HTR-8/SVneo (cell line): ENCODE data around the gene SMIM13.
"Not testable (repeated sequence)": the region's sequence is repeated elsewhere in the genome, so short reads cannot be mapped to it uniquely, and the experiment has no call there.

Experiments
- DNase-seq: peaks from one replicate; pipeline ENCODE4 v3.0.0; 2011; ENCODE audit warnings: low spot score, mixed read lengths; ENCODE audit not compliant: insufficient read length
- FAIRE-seq: peaks from 2 replicates; lab custom pipeline; 2011; peaks lifted over from hg19 to GRCh38; lab: Jason Lieb, UNC

SMIM13 gene

DNA sequence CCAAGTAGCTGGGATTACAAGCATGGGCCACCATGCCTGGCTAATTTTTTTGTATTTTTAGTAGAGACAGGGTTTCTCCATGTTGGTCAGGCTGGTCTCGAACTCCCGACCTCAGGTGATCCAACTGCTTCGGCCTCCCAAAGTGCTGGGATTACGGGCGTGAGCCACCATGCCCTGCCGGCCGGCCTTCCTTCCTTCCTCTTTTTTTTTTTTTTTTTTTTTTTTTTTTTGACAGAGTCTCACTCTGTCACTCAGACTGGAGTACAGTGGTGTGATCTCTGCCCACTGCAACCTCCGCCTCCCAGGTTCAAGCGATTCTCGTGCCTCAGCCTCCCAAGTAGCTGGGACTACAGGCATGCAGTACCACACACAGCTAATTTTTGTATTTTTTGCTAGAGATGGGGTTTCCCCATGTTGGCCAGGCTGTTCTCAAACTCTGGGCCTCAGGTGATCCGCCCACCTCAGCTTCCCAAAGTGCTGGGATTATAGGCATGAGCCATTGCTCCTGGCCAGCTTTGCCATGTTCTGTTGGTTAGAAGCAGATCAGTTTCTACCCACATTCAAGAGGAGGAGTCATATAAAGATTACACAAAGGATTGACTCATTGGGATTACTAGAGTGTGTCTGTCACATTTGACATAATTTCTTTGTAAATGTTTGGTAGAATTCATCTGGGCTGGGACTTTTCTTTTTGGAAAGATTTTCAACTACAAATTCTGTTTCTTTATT is 22.3 kb downstream of the SMIM13 start:
- peak; percentile 46 for DNase-seq

DNA sequence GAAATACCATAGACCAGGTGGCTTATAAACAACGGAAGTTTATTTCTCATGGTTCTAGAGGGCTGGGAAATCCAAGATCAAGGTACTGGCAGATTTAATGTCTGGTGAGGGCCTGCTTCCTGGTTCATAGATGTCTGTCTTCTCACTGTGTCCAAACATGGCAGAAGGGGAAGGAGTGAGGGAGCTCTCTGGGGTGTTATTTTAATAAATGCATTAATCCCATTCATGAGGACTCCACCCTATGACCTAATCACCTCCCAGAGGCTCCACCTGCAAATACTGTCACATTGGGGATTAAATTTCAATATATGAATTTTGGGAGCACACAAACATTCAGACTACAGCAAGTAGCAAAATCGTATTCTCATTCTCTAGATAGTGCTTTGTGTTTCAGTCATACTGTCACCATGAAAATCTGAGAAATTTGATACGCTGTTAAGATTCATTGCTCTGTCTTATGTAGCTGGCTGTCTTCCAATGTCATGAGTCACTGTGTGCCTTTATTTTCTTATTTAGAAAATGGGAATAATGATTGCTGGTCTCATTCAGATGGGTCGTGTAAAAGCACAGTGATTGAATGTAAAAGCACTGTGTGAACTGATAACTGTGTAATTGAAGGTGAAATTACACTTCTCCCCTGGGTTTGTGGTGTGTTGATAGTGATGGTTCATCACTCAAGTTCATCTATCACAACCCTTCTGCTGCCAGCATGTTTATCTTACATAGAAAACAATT is 26.8 kb downstream of the SMIM13 start:
- no peak for FAIRE-seq
- DNase-seq, result no peak

More for the DNA sequence above, 22.3 kb downstream of the SMIM13 start:
- not testable (repeated sequence) for FAIRE-seq

DNA sequence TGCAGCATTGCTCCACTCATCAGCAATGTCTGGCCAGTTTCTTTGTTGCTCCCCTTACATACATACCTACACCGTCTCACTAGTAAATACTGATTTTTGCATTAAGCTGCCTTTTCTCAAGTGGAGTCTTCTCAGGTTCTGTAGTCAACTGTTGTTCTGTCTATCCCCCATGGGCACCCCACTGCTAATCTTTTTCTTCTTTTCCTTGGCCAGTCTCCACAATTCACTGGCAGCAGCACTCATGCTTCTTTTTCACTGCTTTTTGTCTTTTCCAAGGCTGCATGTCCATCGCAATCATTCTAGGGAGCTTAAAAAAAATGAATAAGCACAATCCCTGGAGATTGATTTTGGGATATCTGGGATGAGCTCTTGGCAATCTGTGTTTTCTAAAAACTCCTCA is 28.2 kb downstream of the SMIM13 start:
- FAIRE-seq, result no peak

DNA sequence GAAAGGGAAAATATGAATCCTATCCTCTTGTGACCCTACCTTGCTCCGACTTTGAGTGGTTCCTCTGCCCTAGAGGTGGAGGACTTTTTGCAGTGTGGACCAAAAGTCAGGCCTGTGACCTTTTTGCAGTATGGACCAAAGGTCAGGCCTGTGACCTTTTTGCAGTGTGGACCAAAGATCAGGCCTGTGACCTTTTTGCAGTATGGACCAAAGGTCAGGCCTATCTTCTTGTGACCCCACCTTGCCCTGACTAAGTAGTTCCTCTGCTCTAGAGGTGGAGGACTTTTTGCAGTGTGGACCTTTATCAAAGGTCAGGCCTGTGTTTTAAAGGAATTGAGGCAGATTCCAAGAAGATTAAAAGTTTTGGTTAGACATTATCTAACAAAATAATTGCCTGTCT is 28.7 kb downstream of the SMIM13 start:
- FAIRE-seq, result no peak
- DNase-seq, result no peak

More for the DNA sequence above, 28.2 kb downstream of the SMIM13 start:
- DNase-seq, result no peak

DNA sequence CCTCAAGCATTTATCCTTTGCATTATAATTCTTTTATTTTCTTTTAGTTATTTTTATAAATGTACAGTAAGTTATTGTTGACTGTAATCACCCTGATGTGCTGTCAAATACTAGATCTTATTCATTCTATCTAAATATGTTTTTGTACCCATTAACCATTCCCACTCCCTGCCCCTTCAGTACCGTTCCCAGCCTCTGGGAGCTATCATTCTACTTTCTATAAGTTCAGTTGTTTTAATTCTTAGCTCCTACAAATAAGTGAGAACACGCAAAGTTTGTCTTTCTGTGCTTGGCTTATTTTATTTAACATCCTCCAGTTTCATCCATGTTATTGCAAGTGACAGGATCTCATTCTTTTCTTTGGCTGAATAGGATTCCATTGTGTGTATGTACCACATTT is 30.3 kb downstream of the SMIM13 start:
- DNase-seq (no peak), FAIRE-seq (no peak)

DNA sequence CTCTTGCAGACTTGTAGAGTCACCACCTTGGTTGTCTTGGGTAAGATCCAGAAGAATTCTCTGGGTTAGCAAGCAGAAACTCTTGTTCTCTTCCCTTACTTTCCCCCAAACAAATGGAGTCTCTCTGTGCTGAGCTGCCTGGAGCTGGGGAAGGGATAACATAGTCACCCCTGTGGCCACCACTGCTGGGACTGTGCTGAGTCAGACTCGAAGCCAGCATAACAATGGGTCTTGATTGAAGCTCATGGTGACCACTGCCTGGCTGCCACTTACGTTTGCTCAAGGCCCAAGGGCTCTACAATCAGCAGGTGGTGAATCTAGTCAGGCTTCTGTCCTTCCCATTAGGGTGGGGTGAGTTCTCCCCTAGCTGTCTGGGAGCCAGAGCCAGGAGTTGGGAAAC is 33.2 kb downstream of the SMIM13 start:
- DNase-seq (no peak), FAIRE-seq (no peak)

DNA sequence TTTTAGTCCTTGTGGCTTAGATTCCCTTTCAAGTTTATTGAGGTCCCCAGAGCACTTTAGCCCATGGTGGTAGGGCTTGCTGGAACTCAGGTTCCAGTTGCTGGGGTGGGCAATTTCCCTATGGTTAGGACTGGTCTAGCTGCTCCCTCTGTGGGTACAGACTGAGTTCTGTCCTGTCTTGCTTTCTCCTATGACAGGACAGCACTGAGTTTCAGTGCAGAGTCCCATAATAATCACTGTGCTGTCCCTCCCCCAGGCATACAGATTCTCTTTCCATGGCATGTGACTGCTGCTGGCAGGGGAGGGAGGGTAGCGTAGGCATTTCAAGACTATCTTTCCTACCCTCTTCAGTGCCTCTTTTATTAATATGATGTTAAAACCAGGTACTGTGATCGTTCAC is 35.0 kb downstream of the SMIM13 start:
- no peak for FAIRE-seq
- no peak for DNase-seq

DNA sequence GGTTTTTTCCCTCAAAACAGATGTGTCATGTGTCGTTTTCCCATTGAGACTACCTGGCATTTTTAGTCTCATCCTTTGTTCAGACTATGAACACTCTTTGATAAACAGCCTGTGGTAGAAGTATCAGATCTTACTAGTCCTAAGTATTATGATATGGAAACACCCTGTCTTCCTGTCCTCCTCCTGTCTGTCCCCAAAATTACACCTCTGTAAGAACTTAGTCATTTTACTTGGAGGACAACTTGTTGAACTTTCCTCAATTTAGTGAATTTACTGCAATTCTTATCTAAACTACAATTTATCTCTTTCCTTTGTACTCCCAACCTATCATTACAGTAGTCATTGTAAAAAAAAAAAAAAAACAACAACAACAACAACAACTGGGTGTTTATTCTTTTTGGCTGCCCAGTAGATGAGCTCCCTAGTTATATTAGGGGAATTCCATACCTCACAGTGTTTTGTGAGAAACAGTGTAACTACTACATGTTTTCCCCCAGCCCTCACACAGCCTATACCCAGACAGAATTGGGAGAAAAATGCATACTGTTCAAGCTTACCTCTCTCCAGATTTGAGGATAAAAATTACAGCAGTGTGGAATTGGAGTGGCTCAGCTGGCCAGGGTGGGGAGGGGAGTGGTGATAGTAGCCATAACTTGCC is 36.4 kb downstream of the SMIM13 start:
- FAIRE-seq, result no peak

DNA sequence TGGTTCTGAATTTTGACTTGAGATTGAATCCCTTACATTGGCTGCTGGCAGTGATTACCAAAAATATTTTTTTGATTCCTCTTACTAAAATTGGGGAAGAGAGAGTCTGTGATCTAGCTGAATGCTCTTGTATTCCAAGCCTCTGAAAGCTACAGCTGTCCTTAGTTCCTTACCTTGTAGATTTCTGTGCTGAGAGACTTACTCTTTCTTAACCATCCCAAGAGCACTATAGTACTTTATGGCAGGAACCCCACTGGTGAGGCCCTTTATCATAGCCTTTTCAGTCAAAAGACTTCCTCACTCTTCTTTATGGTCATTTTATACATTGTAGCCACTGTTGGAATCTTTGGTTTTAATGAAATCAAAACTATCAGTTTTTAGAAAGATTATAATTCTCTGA is 37.0 kb downstream of the SMIM13 start:
- no peak for DNase-seq
- no peak for FAIRE-seq

More for the DNA sequence above, 36.4 kb downstream of the SMIM13 start:
- no peak for DNase-seq

DNA sequence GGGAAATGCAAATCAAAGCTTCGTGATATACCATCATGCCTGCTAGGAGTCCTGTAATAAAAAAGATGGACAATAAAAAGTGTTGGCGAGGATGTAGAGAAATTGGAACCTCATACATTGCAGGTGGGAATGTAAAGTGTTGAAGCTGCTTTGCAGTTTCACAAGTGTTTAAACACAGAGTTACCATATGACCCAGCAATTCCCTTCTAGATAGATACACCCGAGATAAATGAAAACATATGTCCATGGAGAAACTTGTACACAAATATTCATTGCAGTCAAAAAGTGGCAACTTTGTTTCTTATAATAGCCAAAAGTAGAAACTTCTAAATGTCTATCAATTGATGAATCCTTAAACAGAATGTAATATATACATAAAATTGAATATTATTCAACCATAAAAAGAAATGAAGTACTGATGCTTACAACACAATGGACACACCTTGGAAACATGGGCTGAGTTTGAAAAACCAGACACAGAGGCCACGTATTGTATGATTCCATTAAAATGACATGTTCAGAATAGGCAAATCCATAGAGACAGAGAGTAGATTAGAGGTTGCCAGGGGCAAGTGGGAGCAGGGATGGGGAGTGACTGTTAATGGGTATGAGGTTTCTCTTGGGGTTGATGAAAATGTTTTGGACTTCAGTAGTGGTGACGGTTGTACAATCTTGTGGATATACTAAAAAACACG is 38.7 kb downstream of the SMIM13 start:
- DNase-seq (no peak), FAIRE-seq (no peak)

DNA sequence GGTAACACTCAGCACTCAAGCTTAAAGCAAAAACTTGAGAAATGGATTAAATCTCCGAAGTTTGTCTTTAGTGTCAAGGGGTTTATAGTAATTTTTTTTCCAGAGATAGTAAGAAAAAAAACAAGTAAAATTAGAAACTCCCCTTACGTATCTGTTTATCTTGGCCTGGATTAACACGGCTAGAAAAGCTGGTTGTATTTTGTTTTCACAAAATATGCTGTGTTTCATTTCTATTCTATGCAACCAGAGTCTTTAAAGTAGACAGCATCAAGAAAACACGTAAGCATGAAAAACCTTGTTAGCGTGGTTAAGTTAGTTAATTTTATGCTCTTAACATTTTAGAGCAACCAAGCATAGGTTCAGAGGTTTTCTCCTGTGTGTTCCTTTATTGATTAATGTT is 39.6 kb downstream of the SMIM13 start:
- FAIRE-seq (no peak), DNase-seq (no peak)

DNA sequence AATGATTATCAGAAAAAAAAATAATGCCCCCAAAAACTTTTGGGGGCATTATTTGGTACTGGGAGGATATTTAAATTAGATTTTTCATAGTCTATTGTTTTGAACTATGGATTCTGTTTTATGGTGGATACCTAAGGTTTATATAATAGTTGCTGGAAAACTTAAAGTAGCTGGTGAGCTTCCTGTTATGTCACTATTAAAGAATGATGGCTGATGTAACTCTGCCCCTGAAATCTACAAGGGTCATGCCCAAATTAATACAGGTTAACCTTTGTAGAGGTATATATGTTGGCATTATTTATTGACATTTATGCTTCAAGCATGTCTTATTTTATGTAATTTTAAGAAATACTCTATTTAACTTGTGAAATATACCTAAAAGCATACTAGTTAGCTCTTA is 43.2 kb downstream of the SMIM13 start:
- DNase-seq (no peak), FAIRE-seq (no peak)

DNA sequence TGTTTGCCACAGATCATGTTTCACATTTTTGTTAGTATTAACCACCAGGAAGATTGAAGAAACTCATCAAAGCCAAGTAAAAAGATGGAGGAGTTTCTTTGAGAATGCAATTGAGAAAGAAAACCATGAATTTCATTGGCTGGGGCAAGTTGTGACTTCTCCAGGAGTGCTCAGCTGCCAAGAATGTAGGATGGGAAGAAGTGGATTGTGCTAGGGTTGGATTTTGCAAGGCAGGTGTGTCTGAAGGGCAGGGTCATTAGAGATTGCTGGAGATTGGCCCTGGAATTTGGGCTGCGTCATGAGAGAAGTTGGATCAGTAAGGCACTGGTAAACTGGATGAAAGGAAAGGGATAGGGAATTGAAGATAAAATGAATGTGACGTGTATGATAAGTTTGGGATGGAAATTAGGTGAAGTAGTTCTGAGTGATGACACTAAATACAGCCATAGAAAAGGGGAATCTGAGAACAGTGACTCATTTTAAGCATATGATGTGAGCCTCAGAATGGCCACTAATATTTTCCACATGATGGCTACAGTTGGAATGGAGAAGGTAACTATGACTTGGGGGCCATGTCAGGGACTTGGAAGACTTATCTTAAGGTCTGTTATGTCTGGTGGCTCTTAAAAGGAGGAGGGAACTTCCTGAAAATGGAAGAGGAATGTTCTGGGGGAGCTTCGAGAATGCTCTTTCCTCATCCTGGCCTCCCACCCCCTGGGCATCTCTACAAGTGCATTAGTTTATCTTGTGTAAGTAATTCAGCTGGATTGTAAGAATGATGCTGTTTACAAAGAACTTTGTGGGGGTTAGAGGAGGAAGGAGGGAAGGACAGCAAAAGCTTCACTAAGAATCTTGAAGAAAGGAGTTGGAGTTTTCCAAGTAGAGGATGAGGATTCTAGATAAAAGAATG is 45.7 kb downstream of the SMIM13 start:
- FAIRE-seq (no peak), DNase-seq (no peak)

DNA sequence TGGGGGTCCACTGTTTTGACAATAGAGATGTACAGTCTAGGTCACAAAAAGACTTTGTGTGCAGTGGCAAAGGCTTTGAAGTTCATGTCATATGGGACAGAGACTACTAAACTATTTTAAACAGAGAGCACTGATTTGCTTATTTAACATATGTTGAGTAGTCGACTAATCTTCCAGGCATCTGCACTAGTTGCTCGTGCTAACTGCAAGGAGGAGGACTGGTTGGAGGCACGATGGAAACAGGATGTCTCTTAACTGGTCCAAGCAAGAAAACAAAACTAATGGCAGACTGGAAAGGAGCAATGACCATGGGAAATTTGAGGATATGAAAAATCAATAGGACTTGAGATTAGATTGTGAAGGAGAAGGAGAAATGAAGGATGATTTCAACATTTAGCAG is 46.4 kb downstream of the SMIM13 start:
- DNase-seq (no peak), FAIRE-seq (no peak)

DNA sequence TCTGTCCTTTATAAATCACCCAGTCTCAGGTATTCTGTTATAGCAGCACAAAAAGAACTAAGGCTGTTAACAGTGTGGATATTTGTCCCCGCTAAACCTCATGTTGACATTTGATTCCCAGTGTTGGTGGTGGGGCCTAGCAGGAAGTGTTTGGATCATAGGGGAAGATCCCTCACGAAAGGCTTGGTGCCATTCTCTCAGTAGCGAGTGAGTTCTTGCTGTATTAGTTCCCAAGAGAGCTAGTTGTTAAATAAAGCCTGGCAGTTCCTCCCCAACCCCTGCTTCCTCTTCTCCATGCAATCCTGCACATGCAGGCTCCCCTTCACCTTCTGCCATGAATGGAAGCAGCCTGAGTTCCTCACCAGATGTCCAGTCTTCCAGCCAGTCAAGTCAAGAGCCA is 47.7 kb downstream of the SMIM13 start:
- FAIRE-seq (no peak), DNase-seq (no peak)

DNA sequence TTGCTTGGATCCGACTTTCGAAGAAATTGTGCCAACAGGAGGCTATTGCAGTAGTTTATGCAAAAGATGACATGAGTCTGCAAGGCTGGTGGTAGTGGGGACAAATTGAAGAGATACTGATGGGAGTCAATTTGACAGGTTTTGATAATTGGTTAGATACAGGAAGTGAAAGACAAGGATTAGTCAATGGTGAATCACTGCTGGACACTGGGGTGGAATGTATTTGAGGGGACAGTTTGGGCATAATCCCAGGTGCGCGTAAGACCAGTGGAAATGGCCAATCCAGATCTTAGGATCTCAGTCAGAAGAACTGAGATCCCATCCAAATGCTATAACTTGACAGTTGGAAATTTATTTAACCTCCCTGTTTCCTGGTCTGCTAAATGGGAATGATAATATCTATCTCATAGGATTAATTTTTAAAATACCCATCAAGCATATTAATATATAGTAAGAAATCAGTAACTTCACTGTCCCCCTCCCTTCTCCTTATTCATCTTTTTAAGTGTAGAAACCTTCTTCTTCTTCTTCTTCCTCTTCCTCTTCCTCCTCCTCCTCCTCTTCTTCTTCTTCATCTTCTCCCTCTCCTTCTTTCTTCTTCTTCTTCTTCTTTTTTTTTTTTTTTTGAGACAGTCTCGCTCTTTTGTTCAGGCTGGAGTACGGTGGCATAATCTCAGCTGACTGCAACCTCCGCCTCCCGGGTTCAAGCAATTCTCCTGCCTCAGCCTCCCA is 48.8 kb downstream of the SMIM13 start:
- DNase-seq (no peak), FAIRE-seq (no peak)

DNA sequence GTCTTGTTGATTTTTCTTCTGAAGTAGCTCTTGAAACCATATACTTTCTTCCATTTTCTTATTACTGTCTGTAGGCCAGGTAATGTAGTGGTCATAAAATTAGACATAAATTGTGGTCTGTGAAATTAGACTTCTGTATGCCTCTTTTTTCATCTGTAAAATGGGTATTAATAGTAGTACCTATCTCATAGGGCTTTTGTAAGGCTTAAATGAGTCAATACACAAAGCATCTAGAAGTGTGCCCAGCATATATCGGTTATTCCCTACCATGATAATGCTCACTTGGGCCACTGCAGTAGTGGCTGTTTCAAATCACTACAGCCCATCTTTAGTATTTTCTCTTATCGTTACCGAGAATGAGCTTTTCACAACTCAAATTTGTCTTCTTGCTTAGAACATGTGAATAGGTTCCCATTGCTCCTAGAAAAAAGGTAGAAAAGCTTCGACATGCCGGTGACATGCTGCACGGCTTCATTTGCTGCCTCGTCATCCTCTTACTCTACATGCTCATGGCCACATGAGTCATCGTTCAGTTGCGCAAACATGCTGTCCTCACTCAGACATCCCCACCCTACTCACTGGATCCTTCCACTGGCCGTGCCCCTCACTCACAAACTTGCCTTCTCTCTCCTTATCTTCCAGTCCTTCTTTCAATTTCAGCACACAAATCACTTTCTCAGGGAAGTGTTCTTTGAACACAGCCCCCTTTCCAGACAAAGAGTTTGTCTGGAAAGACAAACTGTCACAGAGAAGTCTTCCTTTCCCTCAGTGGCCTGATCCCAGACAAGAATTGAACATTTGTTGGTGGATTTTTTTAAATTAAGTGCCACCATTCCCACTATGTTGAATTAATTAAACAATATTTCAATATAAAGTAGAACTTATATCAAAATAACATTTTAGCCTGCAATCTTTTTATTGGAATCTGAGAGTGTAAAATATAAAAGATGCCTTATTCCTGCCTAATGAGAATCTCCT is 50.0 kb downstream of the SMIM13 start:
- peak; percentile 76 for DNase-seq
- FAIRE-seq, result peak; percentile 84

DNA sequence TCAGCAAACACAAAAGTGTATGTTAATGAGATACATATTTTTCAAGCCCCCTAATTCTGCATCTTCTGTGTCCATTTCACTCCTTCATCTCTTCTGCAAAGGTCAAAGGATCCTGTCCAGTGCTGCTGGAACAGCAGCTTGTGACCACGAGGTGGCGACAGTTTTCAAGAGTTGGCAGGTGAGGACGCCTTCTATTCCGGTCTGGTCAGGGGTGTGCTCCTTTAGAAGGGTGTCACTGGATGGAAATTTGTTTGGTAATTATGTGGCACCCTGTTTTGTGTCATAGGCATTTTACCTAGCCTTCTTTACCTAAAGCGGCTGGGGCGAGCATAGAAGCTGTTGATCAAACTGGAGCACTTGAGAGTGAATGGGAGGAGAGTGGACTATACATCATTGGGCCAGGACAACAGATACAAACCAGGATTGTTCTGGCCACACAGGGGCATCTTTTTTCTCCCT is 50.8 kb downstream of the SMIM13 start:
- FAIRE-seq (peak; percentile 94), DNase-seq (peak; percentile 84)
